HL-60 (cell line): ENCODE measurements around the gene DCAF17.

ENCODE experiments used
- POLR2AphosphoS5 ChIP-seq: IDR thresholded peaks from 2 replicates; pipeline ENCODE4 v1.6.1; 2012; ENCODE audit warnings: low read depth
- TF ChIP-seq, protein P1 (sequence below): IDR thresholded peaks from 2 replicates; pipeline ENCODE4 v1.6.1; 2012; ENCODE audit warnings: low read depth; ENCODE audit not compliant: insufficient replicate concordance
- TF ChIP-seq, protein P2 (sequence below): IDR thresholded peaks from one replicate; pipeline ENCODE4 v1.5.1; 2011; ENCODE audit warnings: low read length, control low read depth, inconsistent platforms; ENCODE audit not compliant: insufficient read depth

DNA sequence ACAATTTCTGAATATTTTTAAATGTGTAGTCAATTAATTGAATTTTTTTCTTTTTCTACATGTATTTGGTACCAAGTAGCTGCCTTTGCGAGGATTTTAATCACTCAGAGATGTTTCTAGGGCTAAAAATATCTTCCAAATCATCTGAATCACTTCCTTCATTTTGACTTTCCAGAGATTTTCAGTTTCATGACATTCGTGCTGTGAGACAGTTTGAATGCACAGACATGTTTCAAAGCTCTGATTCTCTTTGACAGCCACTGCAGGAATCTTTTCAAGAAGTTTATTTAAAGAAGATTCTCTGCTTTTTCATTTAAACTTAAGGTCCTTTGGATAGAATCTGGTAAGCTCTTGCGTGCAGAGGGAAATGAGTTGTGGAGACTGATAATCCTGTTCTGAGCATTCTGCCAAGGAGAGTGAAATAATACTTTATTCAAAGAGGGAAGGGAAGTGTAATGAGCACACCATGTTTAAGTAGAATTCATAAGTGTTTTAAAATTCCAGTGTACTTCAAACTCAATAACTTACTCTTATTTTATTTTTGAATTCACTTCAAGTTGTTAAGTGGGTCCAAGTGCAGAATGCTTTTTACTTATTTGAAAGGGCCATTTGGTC, 97.9 kb downstream of the DCAF17 start:
- TF ChIP-seq, protein P1, sequence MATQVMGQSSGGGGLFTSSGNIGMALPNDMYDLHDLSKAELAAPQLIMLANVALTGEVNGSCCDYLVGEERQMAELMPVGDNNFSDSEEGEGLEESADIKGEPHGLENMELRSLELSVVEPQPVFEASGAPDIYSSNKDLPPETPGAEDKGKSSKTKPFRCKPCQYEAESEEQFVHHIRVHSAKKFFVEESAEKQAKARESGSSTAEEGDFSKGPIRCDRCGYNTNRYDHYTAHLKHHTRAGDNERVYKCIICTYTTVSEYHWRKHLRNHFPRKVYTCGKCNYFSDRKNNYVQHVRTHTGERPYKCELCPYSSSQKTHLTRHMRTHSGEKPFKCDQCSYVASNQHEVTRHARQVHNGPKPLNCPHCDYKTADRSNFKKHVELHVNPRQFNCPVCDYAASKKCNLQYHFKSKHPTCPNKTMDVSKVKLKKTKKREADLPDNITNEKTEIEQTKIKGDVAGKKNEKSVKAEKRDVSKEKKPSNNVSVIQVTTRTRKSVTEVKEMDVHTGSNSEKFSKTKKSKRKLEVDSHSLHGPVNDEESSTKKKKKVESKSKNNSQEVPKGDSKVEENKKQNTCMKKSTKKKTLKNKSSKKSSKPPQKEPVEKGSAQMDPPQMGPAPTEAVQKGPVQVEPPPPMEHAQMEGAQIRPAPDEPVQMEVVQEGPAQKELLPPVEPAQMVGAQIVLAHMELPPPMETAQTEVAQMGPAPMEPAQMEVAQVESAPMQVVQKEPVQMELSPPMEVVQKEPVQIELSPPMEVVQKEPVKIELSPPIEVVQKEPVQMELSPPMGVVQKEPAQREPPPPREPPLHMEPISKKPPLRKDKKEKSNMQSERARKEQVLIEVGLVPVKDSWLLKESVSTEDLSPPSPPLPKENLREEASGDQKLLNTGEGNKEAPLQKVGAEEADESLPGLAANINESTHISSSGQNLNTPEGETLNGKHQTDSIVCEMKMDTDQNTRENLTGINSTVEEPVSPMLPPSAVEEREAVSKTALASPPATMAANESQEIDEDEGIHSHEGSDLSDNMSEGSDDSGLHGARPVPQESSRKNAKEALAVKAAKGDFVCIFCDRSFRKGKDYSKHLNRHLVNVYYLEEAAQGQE = no peak
- no peak for TF ChIP-seq POLR2AphosphoS5
- TF ChIP-seq, protein P2, sequence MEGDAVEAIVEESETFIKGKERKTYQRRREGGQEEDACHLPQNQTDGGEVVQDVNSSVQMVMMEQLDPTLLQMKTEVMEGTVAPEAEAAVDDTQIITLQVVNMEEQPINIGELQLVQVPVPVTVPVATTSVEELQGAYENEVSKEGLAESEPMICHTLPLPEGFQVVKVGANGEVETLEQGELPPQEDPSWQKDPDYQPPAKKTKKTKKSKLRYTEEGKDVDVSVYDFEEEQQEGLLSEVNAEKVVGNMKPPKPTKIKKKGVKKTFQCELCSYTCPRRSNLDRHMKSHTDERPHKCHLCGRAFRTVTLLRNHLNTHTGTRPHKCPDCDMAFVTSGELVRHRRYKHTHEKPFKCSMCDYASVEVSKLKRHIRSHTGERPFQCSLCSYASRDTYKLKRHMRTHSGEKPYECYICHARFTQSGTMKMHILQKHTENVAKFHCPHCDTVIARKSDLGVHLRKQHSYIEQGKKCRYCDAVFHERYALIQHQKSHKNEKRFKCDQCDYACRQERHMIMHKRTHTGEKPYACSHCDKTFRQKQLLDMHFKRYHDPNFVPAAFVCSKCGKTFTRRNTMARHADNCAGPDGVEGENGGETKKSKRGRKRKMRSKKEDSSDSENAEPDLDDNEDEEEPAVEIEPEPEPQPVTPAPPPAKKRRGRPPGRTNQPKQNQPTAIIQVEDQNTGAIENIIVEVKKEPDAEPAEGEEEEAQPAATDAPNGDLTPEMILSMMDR = no peak
